ENCODE data around the gene DYRK3. TPM values are rescaled to one million over a fixed set of nuclear protein-coding genes. Genes with fewer than 3 reads are reported as not detected.
A peak's percentile ranks its signal among the peaks of the same experiment; 100 is the strongest.

DYRK3 gene
- total and polyA plus RNA-seq, 9 of the 15 experiments (the other 6 are each of a cell fraction or from before 2014, with no cell fraction given) = 4.5 to 33.7 (median 25.7) TPM

DNA sequence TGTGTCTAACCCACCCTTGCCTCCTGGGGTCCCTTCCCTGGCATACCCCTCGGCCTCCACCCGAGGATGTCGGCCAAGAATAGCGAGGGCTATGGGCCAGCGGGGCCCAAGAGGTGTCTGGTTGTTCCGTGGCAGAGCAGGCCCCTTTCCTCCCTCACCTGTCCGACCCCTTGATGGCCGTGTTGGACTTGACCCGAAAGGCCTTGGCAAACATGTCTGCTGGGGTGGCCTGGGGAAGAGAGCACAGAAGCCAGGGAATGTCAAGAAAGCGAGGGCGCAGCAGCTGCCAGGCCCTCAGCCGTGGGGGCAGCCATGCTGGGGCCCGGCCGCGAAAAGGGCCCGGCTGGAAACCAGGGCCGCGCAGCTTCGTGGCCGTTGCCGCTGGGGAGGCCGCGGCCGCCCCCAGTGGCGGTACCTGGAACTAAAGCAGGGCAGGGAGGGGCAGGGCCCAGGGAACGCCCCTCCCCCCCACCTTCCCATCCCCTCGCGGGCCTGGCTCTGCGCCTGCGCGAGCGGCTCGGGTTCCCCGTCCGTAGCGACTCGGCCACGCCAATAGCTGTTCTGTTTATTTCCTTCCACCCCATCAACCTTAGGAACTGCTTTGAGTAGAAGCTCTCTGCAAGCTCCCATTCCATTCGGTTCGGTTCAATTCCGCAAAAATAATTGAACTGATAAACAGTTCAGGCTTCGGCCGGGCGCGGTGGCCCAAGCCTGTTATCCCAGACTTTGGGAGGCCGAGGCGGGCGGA is 23.0 kb upstream of the DYRK3 start, which contains the start of gene EIF2D (continued):
- TF ChIP-seq E2F5 (CRISPR knock-in tag; IDR thresholded peaks at IDR 0.05) = peak; percentile 95; the same call in 1 of the 2 replicates
- TF ChIP-seq HDAC3 (IDR thresholded peaks at IDR 0.05; ENCODE audit: borderline replicate concordance, partially characterized antibody) = peak; percentile 60
- peak; percentile 73; the same call in 1 of the 2 replicates for TF ChIP-seq MTF1 (CRISPR knock-in tag; IDR thresholded peaks at IDR 0.05; ENCODE audit: borderline replicate concordance)
- TF ChIP-seq BRF2 (IDR thresholded peaks at IDR 0.05; ENCODE audit: borderline replicate concordance, insufficient read depth, insufficient read length) = no peak
- peak; percentile 83 for TF ChIP-seq NFIC (IDR thresholded peaks at IDR 0.05)
- TF ChIP-seq, protein P1, sequence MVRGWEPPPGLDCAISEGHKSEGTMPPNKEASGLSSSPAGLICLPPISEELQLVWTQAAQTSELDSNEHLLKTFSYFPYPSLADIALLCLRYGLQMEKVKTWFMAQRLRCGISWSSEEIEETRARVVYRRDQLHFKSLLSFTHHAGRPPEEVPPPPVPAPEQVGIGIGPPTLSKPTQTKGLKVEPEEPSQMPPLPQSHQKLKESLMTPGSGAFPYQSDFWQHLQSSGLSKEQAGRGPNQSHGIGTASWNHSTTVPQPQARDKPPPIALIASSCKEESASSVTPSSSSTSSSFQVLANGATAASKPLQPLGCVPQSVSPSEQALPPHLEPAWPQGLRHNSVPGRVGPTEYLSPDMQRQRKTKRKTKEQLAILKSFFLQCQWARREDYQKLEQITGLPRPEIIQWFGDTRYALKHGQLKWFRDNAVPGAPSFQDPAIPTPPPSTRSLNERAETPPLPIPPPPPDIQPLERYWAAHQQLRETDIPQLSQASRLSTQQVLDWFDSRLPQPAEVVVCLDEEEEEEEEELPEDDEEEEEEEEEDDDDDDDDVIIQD (CRISPR knock-in tag; IDR thresholded peaks at IDR 0.05) = no peak
- TF ChIP-seq HNRNPK (IDR thresholded peaks at IDR 0.05; ENCODE audit: low read depth, low read length, poor library complexity, severe bottlenecking) = peak; percentile 40
- TF ChIP-seq POLR2H (tag; IDR thresholded peaks at IDR 0.05; ENCODE audit: low read depth) = peak; percentile 92
- TF ChIP-seq POU5F1 (IDR thresholded peaks at IDR 0.05; ENCODE audit: borderline replicate concordance, low read depth, low read length, partially characterized antibody) = peak; percentile 53
- peak; percentile 71 for TF ChIP-seq ZNF583 (CRISPR knock-in tag; IDR thresholded peaks at IDR 0.05)
- TF ChIP-seq, protein P2, sequence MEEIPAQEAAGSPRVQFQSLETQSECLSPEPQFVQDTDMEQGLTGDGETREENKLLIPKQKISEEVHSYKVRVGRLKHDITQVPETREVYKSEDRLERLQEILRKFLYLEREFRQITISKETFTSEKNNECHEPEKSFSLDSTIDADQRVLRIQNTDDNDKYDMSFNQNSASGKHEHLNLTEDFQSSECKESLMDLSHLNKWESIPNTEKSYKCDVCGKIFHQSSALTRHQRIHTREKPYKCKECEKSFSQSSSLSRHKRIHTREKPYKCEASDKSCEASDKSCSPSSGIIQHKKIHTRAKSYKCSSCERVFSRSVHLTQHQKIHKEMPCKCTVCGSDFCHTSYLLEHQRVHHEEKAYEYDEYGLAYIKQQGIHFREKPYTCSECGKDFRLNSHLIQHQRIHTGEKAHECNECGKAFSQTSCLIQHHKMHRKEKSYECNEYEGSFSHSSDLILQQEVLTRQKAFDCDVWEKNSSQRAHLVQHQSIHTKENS (CRISPR knock-in tag; IDR thresholded peaks at IDR 0.05) = no peak
- TF ChIP-seq NKRF (IDR thresholded peaks at IDR 0.05; ENCODE audit: borderline replicate concordance) = peak; percentile 98
- TF ChIP-seq L3MBTL2 (IDR thresholded peaks at IDR 0.05) = peak; percentile 86
- no peak for TF ChIP-seq SRSF3 (IDR thresholded peaks at IDR 0.05; ENCODE audit: insufficient read depth, low read length)
- TF ChIP-seq, protein P3, sequence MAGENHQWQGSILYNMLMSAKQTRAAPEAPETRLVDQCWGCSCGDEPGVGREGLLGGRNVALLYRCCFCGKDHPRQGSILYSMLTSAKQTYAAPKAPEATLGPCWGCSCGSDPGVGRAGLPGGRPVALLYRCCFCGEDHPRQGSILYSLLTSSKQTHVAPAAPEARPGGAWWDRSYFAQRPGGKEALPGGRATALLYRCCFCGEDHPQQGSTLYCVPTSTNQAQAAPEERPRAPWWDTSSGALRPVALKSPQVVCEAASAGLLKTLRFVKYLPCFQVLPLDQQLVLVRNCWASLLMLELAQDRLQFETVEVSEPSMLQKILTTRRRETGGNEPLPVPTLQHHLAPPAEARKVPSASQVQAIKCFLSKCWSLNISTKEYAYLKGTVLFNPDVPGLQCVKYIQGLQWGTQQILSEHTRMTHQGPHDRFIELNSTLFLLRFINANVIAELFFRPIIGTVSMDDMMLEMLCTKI (IDR thresholded peaks at IDR 0.05; ENCODE audit: partially characterized antibody) = no peak
- TF ChIP-seq SMARCE1 (IDR thresholded peaks at IDR 0.05) = no peak
- TF ChIP-seq ZNF764 (CRISPR knock-in tag; IDR thresholded peaks at IDR 0.05; ENCODE audit: low read depth) = no peak
